ENCODE results near the gene IRS1. TPM values are rescaled to one million over a fixed set of nuclear protein-coding genes. Genes with fewer than 3 reads are reported as not detected.

IRS1 gene
- total and polyA plus RNA-seq, 12 donors, result 10.0 to 55.7 (median 25.0) TPM

DNA sequence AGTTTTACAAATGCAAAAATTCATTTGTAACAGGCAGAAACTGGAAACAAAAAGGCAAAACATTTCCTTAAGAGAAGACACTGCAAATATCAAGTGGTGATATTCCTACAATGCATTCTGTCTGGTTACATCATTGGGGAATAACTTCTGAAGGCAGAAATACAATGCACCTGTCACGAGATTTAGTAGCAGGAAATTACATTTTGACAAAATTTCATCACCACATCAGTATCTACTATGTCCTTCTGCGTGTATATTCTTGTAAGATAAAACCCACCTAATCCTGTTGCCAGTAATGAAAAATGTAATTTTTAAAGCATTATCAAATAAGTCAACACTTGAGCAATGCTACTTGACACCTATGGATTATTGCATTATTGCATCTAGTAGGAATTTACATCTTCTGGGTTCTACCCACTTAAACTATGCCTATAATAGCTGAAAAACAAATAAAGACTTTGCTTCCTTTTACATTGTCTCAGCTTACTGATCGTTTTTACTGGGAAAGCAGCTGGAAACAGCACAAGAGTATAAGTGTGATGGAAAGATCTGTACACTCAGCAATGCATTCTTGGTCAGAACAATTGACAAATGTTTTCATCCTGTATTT lies 59.5 kb downstream of the IRS1 start:
- Histone ChIP-seq H3K36me3 (replicated peaks in 1 of 2) (no peaks in the 10 kb centered on the region), H3K9me3 (replicated peaks in 1 of 3) (no peaks in the 10 kb centered on the region), H3K4me3 (no peak overlapping the region), H3K27me3 (no peaks in the 10 kb centered on the region), H3K4me1 (replicated peaks in 1 of 2) (peaks cover 17 to 49% of the 10 kb centered on the region in 2 donors), H3K27ac (peak overlapping the region in 1 of 5 donors; percentile 17)
- no peak for DNase-seq
- intact Hi-C loops (cut with DNase I), result no loop called here
- TF ChIP-seq CTCF (IDR thresholded peaks at IDR 0.05) (no peak), POLR2A (IDR thresholded peaks at IDR 0.05) (no peak)
- WGBS, 4 donors, result 49 to 67% (median 60%) methylated on average over 3 of the region's 3 CpGs

DNA sequence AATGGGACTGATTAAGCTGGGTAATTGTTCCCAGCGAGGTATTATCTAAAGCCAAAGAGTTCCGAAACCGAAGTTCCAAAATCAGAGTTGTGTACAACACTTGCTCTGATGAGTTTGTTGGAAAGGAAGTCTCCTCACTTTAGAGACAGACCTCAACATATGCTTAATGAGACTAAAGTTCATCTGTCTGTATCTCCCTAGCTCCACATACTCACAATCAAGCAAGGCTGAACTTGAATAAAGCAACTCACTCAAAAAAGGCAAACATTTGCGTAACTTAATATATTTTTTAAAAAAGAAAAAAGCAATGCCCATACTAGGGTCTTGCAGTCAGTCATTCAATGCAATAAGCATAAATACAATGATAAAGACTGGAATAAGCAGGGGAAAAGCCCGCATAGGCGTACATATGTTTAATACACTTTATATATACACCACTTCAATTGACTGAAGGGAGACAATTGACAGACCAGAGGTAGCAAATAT lies 60.0 kb downstream of the IRS1 start:
- Histone ChIP-seq H3K36me3 (replicated peaks in 1 of 2) (no peaks in the 10 kb centered on the region), H3K9me3 (replicated peaks in 1 of 3) (no peaks in the 10 kb centered on the region), H3K4me3 (no peak overlapping the region), H3K4me1 (replicated peaks in 1 of 2) (peaks cover 17 to 49% of the 10 kb centered on the region in 2 donors), H3K27ac (peak overlapping the region in 2 of 5 donors; percentile 22 to 31), H3K27me3 (no peaks in the 10 kb centered on the region)
- WGBS, 4 donors, result 69 to 85% (median 77%) methylated on average over 6 of the region's 6 CpGs
- DNase-seq, result no peak
- no peak for TF ChIP-seq CTCF (IDR thresholded peaks at IDR 0.05)
- TF ChIP-seq POLR2A (IDR thresholded peaks at IDR 0.05), result no peak
- intact Hi-C loops (cut with DNase I), result no loop called here

- Histone ChIP-seq H3K4me1 (replicated peaks in 1 of 2) (peaks cover 17 to 51% of the 10 kb centered on the region in 2 donors), H3K36me3 (replicated peaks in 1 of 2) (no peaks in the 10 kb centered on the region), H3K9me3 (replicated peaks in 1 of 3) (no peaks in the 10 kb centered on the region), H3K4me3 (no peak overlapping the region), H3K27me3 (no peaks in the 10 kb centered on the region), H3K27ac (peak overlapping the region in 2 of 5 donors; percentile 22 to 31)
- DNase-seq, result no peak
- intact Hi-C loops (cut with DNase I), result no loop called here
- 68 to 73% (median 71%) methylated on average over 6 of the region's 6 CpGs for WGBS, 4 donors
- TF ChIP-seq POLR2A (IDR thresholded peaks at IDR 0.05), result no peak
- TF ChIP-seq CTCF (IDR thresholded peaks at IDR 0.05), result no peak
Measured at GRCh38 chr2:226738821-226739544, 60.6 kb downstream of the IRS1 start.

DNA sequence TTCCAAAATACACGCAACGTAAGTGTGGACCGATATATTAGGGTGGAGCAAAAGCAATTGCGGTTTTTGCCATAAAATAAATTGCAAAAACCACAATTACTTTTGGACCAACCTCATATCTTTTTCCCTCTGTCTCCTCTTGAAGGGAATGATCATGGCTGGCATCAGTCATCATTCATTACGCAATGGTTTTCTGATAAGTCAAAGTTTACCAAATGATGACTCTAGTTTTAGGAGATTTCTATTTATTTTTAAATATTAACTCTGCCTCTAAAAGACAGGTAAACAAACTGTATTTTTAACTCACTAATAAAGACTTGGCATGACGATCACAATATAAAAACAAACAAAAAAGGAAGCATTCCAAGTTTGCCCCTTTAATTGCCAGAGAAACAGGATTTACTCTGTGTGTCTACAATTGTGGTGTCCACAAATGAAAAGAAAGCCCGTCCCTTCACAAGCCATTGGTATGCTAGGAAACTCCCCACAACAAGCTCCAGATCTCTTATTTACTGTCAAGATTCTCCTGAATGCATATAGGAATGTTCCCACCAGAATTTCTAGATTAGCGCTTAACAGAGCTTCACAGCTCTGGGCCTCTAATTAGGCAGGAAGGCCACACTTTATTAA lies 61.3 kb downstream of the IRS1 start:
- no peak for DNase-seq
- H3K36me3 ChIP-seq (replicated peaks in 1 of 2), result no peaks in the 10 kb centered on the region
- H3K27me3 ChIP-seq, result no peaks in the 10 kb centered on the region
- no peak overlapping the region for H3K27ac ChIP-seq
- H3K4me1 ChIP-seq (replicated peaks in 1 of 2), result peaks cover 19 to 58% of the 10 kb centered on the region in 2 donors
- intact Hi-C loops (cut with DNase I), result no loop called here
- H3K4me3 ChIP-seq, result no peak overlapping the region
- H3K9me3 ChIP-seq (replicated peaks in 1 of 3), result no peaks in the 10 kb centered on the region
- no peak for TF ChIP-seq CTCF (IDR thresholded peaks at IDR 0.05)
- TF ChIP-seq POLR2A (IDR thresholded peaks at IDR 0.05), result no peak
- WGBS, 4 donors, result 87 to 91% (median 88%) methylated on average over 8 of the region's 8 CpGs
